ENCODE measurements around the gene KIR3DL2.
"Not testable (repeated sequence)": the region's sequence is repeated elsewhere in the genome, so short reads cannot be mapped to it uniquely, and the experiment has no call there.

Gene KIR3DL2

DNA sequence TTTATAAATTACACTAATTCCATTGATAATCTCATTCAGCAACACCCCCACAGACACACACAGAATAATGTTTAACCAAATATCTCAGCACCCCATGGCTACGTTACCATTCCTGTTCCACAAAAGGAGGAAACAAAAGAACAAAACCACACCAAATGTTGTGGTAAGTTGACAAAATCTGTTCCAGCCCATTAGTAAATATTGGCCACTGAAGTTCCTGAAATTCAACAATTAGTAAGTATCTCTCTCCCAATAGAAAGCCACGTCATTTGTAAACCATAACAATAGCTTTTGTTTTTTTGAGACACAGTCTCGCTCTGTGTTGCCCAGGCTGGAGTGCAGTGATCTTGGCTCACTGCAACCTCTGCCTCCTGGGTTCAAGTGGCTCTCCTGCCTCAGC, 21.5 kb downstream of the KIR3DL2 start:
- DNase-seq (ENCODE audit: low read depth in 2 of 2): no peak

- no peak for DNase-seq (ENCODE audit: low read depth in 2 of 2)
Observed at GRCh38 chr19:54873990-54874389, 23.7 kb downstream of the KIR3DL2 start, which contains the start of gene FCAR. Gene FCAR (plus strand): TSS chr19:54874235. CDS start chr19:54874290, 55 bp downstream.

- DNase-seq (ENCODE audit: low read depth in 2 of 2): no peak
Observed at GRCh38 chr19:54875506-54875905, 25.3 kb downstream of the KIR3DL2 start.

- no peak for DNase-seq (ENCODE audit: low read depth in 2 of 2)
Observed at GRCh38 chr19:54877471-54877870, 27.2 kb downstream of the KIR3DL2 start.

DNA sequence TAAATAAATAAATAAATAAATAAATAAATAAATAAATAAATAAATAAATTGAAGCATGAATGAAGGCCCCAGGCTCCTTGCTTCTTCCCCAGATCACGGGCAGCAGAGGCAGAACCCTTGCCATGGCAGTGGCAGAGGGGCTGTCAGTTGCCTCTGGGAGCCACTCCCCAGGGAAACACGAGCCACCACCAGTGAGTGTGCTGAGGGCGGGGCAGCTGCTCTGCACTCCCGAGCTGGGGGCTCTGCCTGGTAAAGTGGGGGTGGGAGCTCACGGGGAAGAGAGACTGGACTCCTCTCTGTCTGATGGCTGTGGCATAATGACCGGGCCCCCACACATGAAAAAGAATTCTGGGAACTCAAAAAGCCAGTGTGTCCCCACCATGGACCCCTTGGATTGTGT, 31.6 kb downstream of the KIR3DL2 start:
- DNase-seq (ENCODE audit: low read depth in 2 of 2): no peak

- DNase-seq (ENCODE audit: low read depth in 2 of 2): no peak
Observed at GRCh38 chr19:54882758-54883157, 32.5 kb downstream of the KIR3DL2 start.

GRCh38 chr19:54883228-54883627, 33.0 kb downstream of the KIR3DL2 start:
- DNase-seq (ENCODE audit: low read depth in 2 of 2): no peak

DNA sequence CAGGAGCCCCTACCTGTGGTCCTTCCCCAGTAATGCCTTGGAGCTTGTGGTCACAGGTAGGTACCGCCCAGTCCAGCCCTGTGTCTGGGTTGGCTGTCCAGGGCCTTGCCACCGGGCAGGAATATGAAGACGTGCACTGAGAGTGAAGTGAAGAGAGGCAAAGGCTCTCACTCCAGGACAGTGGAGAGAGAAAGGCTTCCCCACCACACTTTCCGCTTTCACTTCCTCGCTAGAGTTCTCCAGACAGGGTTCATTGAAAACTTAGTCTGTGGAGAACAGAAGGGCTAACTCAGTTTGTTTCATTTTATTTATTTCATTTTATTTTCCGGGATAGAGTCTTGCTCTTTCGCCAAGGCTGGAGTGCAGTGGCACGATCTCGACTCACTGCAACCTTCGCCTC, 38.0 kb downstream of the KIR3DL2 start:
- DNase-seq (ENCODE audit: low read depth in 2 of 2): no peak

GRCh38 chr19:54889566-54889965, 39.3 kb downstream of the KIR3DL2 start:
- no peak for DNase-seq (ENCODE audit: low read depth in 2 of 2)

GRCh38 chr19:54893406-54893805, 43.2 kb downstream of the KIR3DL2 start:
- no peak for DNase-seq (ENCODE audit: low read depth in 2 of 2)

- not testable (repeated sequence) for DNase-seq (ENCODE audit: low read depth in 2 of 2)
Observed at GRCh38 chr19:54894106-54894505, 43.9 kb downstream of the KIR3DL2 start.

DNA sequence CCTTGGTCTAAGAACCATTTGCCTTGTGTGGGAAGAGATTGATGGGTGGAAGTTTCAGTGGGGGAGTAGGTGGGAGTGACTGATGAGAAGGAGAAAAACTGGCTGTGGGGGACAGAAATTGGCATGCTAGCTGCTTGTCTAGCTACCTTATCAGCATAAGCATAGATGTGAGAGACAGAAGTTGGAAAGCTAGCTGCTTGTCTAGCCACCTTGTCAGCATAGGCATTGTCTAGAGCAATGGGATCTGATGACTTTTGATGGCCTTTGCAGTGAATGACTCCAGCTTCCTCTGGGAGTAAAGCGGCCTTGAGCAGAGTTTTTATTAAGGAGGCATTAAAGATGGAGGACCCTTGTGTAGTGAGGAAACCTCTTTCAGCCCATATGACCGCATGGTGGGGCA, 45.8 kb downstream of the KIR3DL2 start:
- no peak for DNase-seq (ENCODE audit: low read depth in 2 of 2)

DNA sequence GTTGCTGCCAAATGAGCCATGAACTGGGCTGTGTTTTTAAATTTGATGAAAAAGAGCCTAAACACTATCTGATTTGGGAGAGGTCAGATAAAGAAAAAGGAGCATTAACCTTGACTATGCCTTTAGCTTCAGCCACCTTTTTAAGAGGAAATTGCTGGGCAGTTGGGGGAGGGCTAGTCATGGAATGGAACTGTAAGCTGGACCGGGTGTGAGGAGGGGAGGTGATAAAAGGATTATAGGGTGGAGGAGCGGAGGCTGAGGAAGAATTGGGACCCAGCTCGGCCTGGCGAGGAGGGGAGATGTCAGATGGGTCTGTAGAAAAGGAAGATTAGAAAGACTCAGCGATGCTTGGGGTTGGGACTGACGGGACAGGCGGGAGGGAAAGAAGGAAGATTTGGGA, 48.4 kb downstream of the KIR3DL2 start:
- DNase-seq (ENCODE audit: low read depth in 2 of 2): not testable (repeated sequence)

DNA sequence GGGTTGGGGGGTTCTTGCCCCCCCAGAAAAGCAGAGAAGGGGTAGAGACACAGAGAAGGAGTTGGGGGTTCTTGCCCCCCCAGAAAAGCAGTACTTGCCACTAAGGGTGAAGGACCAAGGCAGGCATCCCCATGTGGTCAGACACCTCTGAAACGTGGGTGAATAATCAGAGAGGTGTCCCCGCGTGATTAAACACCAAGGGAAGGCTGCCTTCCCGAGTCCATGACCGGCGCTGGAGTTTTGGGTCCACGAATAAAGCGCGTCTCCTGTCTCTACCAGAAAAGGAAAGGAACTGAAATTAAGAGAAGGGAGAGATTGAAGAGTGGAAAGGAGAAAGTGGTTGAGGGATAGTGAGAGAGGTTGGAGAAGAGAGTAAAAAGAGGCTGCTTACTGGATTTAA, 49.4 kb downstream of the KIR3DL2 start:
- not testable (repeated sequence) for DNase-seq (ENCODE audit: low read depth in 2 of 2)

- not testable (repeated sequence) for DNase-seq (ENCODE audit: low read depth in 2 of 2)
Observed at GRCh38 chr19:54901153-54901552, 50.9 kb downstream of the KIR3DL2 start.

- DNase-seq (ENCODE audit: low read depth in 2 of 2): no peak
Observed at GRCh38 chr19:54902061-54902460, 51.8 kb downstream of the KIR3DL2 start.

DNA sequence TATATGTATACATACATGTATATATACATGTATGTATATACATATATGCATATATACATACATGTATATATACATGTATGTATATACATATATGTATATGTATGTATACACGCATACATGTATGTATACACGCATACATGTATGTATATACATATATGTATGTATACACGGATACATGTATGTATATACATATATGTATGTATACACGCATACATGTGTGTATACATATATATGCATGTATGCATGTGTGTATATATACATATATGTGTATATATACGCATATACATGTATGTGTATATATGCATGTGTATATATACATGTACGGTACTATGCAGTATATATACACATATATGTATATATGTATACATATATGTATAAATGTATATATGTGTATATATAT, 53.1 kb downstream of the KIR3DL2 start:
- DNase-seq (ENCODE audit: low read depth in 2 of 2): no peak

GRCh38 chr19:54904261-54904660, 54.0 kb downstream of the KIR3DL2 start:
- DNase-seq (ENCODE audit: low read depth in 2 of 2): not testable (repeated sequence)

DNA sequence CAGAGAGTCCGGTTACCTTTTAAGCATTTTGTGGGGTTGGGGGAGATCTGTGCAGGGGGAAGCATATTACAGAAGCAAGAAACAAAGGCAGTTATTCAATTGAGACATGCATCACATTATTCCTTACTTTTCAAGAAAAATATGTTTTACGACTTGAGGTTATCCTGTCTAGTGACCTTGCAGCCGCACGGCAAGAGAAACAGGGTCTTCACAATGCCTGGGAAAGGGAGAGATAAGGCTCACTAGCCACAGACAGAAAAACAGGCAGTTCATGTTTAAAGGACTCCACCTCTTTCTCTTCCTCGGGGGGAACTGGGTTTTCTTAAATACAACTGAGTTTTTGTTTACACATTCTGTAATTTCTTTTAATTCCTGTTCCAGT, 55.2 kb downstream of the KIR3DL2 start:
- DNase-seq (ENCODE audit: low read depth in 2 of 2): no peak

DNA sequence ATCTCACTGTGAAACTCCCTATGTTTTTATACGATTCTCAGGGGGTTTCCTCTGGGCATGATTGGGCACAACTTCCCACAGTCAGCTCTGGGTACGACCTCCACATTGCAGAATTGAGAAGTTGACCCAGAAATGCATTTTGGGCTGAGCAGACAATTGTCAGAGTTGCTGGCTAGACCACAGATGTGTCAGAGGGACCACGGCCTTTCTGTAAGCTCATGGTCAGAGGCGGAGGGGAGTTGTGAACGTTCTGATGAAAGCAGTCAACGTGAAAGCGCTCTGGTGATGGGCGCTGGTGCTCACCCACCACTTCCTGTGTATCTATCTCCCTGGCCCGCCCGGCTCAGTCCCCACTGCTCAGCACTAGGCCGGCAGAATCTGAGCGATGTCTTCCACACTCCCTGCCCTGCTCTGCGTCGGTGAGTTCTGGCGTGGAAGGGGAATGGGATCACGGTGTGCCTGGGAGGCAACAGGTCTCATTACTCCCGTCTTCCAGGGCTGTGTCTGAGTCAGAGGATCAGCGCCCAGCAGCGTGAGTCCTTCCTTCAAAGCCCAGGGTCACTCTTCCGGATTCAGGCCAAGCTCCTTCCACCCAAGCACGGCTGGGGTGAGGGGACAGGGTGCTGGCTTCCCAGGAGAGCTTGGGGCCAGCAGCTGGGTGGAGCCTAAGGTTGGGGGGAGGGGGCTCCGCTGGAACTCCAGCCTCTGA, 55.7 kb downstream of the KIR3DL2 start, which contains the start of gene NCR1:
NCR1 (plus strand) TSS at position 346 of the 709 bp plus-strand sequence; CDS start at position 386, 40 bp downstream.
- DNase-seq (ENCODE audit: low read depth in 2 of 2): peak; percentile 23

DNA sequence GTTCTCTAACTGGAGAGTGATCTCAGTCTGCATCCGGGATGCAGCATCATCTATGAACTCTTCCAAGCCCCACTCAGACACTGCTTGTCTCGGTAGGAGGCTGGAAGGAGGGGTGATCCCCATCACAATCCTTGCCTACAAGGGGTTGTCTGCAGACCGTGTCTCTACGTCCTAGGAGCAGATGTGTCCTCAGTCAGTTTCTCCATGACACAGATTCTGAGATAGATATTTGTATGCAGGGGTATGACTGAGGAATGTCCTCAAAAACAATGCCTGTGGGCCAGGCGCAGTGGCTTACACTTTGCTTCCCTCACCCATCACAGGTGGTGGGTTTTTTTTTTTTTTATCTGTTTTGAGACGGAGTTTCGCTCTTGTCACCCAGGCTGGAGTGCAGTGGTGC, 56.6 kb downstream of the KIR3DL2 start:
- no peak for DNase-seq (ENCODE audit: low read depth in 2 of 2)

DNA sequence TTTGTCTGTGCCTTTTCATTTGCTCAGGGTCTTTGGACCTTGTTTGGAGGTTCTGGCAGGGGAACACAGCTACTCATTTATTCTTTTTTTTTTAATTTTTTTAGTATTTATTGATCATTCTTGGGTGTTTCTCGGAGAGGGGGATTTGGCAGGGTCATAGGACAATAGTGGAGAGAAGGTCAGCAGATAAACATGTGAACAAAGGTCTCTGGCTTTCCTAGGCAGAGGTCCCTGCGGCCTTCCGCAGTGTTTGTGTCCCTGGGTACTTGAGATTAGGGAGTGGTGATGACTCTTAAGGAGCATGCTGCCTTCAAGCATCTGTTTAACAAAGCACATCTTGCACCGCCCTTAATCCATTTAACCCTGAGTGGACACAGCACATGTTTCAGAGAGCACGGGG, 57.7 kb downstream of the KIR3DL2 start:
- DNase-seq (ENCODE audit: low read depth in 2 of 2): not testable (repeated sequence)
